Measurements from ENCODE around the gene ARHGAP4. TPM values are rescaled to one million over a fixed set of nuclear protein-coding genes. Genes with fewer than 3 reads are reported as not detected.

The ARHGAP4 gene
- 3.7 and 4.8 TPM in 2 replicates for total RNA-seq

DNA sequence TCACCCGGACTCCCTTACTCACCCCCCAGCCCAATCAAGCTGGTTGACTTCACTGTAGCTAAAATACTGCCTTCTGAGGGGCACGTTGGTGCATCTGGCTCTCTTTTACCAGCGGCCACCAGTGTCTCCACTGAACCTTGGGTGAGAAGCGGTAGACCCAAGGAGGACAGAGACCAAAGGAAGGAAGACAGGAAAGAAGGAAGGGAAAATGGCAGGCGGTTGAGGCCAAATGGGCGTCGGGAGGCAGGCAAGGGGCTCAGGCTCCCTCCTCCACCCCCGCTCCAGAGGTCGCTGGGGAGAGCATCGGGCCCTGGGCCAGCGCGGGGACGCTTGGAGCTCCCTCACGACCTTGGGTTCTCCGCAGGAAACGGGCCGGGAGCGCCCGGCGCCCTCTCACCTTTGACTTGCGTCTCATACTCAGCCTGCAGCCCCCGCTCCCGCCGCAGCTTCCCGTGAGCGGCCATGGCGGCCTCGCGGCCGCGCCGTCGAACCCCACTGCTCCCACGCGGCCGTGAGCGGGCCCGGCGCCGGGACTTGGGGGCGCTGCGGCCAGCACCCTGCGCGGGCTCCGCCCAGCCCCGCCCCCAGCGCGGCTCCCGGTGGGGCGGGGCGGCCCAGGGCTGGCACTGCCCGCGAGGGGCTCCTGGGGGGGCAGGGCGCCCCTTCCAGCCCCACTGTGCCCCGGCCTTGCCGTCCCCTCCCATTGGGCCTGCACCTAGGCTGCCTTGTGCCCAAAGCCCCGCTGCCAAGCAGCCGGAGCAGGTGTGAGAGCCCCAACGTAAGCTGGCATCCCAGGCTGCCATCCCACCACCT lies at the start of gene ARHGAP4:
Gene ARHGAP4 (minus strand): TSS at position 526 of the 813 bp plus-strand sequence. CDS start 62 bp downstream, at position 464.

GRCh38 chrX:153972368-153973126 lies 46.5 kb upstream of the ARHGAP4 start, which contains the start of gene TMEM187:
TMEM187 (plus strand) TSS chrX:153972754; CDS start chrX:153982063, 9,309 bp downstream.

DNA sequence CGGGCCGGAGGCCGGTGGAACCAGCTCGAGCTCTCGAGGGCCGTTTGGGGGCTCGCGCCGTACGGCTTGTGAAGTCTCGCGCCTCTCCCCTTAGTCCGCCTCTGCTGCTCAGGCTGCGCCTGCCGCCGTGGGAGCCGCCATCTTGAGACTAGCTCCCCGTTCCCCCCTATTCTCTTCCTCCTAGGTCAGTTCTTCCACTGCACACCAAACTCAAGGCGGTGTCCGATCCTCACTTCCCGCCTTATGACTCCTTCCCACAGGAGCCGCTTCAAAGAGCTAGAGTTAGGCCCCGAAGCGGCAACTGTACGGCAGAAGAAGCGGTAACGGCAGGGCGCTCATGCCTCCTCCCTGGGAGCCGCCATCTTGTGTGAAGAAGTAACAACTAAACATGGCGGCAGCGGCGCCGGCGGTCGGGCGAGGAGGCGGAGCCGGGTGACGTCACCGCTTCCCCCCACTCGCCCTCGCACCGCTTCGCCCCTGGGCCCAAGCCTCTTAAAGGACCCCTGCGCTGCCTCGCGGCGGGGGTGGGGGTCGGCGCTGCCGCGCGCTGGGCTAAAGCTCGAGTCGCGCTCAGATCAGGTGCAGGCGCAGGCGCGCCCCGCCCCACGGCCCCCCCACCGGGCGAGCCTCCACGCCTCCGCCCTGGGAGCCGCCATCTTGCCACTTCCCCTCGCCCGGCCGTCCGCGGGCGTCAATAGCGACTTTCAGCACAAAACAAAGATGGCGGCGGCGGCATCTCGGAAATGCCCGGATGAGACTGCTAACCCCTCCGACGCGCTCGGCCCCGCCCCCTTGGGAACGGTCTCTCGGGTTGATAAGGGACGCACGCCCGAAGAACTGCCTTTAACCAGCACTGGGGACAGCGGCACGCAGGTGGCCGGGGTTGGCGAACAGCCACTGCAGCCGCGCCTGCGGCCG lies 45.6 kb upstream of the ARHGAP4 start, which contains the start of gene HCFC1:
Gene HCFC1 (minus strand): TSS at position 369 of the 918 bp plus-strand sequence. CDS start 978 bp downstream, outside the sequence.

DNA sequence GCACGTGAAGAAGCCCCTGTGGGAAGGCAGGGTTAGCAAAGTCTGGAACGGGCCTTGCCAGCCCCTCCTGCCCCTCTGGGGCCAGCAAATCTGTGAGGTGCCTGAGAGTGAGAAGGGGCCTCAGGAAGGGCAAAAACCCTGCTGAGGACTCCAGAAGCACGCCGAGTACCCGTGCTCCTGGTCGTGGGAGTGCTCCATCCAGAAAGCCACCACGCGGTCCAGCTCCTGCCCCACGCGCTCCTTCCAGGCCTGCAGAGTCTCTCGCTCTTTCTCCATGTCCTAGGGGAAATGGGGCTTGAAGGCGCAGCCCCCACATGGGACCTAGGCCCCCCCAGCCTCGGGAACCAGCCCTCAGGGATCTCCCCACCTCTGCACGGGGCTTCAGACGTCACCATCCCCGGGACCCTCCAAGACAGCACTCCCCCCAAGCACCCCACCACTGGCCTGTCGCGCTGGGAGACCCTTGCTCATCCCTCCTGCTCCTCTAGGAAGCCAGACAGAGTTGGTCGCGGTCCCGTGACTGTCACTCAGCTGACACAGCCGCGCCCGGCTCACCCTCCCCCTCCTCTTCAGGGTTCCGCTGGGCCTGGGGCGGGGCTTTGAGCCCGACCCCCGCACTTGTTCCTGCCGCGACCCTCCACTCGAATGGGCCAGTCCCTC lies 18.2 kb upstream of the ARHGAP4 start, which contains the start of gene RENBP:
Gene RENBP (minus strand): TSS at position 504 of the 660 bp plus-strand sequence. CDS start 33 bp downstream, at position 471.

DNA sequence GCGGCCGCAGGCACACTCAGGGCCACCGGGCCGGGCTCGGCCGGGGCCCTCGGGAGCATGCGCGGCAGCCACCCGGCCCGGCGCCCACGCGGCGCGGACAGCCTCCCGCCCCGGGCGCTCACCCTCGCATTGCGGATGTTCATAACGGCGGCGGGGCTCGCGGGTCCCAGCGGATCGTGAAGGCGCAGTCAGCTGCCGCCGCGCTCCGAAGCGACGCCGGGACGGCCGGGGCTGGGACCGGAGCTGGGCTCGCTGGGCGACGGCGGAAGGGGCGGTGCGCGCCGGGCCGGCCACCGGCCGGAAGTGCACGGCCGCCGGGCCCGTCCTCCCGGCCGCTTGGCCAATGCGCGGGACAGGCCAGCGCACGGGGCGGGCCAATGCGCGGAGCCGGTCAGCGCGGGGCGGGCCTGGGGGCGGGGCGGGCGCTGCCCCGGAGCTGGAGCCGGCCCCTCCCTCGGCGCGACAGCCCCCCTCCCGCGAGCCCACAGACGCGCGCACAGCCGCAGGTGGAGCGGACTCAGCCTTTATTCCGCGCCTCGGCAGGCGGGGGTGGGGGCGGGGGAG lies 8.8 kb upstream of the ARHGAP4 start, which contains the start of gene NAA10:
Gene NAA10 (minus strand): TSS at position 276 of the 564 bp plus-strand sequence. CDS start 133 bp downstream, at position 143.

DNA sequence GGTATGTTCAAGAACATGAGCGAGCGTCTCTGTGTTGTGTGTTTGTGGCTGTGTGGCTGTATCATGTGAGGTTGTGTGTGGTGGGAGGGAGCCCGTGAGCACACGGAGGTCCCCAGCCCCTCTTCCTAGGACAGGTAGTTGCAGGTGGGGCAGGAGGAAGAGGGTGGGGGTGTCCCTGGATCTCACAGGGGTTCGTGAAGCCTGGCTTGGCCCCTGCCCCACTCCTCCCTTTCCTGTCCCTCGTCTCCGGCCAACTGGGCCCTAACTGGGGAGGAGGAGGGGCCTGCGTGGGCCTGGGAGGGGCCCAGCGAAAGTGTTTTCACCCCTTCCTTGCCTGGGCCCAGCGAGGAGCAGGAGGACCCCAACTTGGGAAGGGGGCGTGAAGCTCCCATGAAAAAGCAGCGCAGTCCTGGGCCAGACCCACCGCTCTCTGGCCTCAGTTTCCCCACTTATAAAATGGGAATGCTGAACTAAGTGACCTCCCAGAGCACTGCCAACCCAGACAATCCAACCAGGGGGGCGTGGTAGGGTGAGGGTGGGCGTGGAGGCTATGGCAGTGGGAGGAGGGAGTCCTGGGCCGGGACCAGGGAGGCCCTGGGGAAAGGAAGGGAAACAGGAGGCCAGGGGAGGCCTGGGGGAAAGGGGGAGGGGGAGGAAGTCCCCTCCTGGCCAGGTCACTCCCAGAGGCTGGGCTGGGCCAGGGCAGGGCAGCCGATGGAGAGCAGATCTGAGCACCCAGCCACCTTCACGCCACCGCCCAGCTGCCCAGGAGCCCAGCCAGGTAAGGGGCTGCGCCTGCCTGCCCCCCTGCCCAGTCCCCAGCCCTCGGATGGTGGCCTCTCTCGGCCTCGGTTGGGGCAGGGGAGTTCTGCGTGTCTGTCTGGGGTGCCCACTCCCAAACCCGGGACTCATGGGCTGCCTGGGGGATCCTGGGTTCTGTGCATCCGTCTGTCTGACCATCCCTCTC lies 21.8 kb downstream of the ARHGAP4 start, which contains the start of gene AVPR2:
Gene AVPR2 (plus strand): TSS at position 683 of the 967 bp plus-strand sequence. CDS start 473 bp downstream, outside the sequence.

DNA sequence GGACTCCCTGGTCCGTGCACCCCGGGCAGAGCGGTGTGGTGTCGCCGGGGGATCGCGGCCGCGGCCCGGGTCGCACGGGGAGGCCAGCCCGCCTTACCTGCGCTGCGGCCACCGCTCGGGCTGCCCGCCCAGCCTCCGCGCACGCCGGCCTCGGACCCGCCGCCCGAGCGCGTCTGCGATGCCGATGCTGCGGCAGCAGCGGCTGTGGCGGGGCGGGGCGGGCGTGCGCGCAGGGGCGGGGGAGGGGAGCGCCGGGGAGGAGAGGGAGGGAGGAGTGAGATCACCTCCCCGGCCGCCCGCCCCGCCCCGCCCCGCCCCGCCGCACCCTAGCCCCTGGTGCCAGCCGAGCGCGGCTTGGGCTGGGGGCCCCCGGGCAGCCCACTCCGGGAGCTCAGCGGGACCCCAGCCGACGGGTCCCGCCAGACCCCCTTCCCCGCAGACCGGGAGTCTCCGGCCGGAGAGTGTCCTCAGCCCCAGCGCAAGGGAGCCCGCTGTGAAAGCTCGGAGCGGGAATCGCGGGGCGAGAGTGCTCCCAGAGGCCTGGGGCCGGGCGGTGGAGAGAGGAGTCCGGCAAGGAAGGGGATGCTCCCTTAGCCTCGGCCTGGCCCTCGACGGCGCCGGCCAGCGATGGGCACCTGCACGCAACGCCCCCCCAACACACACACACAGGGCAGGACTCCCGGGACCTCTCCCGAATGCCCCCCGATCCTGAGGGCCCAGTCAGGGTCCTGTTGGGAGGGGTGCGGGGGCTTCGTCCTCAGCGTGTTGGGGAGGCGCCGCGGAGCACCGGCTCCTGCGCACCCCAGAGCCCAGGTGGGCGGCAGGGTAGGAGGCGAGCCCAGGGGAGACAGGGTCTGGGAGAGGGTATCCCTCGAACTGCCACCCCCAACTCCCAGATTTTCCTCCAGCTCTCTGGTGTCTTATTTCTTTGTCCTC lies 39.8 kb downstream of the ARHGAP4 start, which contains the start of gene L1CAM:
Gene L1CAM (minus strand): TSS at position 206 of the 936 bp plus-strand sequence. CDS start 10,337 bp downstream, outside the sequence.

Other genes starting within 250 kb of the ARHGAP4 start
- gene SLC6A8, start 238.3 kb downstream of the ARHGAP4 start, total RNA-seq, result 3.1 and 7.4 TPM in 2 replicates
- gene BCAP31, start 201.9 kb downstream of the ARHGAP4 start, total RNA-seq, result 362 and 467 TPM in 2 replicates
- gene ABCD1, start 201.4 kb downstream of the ARHGAP4 start, total RNA-seq, result 6.0 and 7.7 TPM in 2 replicates
- gene PLXNB3, start 162.0 kb downstream of the ARHGAP4 start, total RNA-seq, result 2.4 and 3.1 TPM in 2 replicates
- 0.43 and 1.3 TPM in 2 replicates for gene SRPK3, start 145.2 kb downstream of the ARHGAP4 start, total RNA-seq
- 34.8 and 39.1 TPM in 2 replicates for gene IDH3G, start 131.9 kb downstream of the ARHGAP4 start, total RNA-seq
- 133 and 187 TPM in 2 replicates for gene SSR4, start 131.6 kb downstream of the ARHGAP4 start, total RNA-seq
- 0.33 and 0.43 TPM in 2 replicates for gene PDZD4, start 95.7 kb downstream of the ARHGAP4 start, total RNA-seq
- 0.26 and 1.1 TPM in 2 replicates for gene L1CAM, start 40.1 kb downstream of the ARHGAP4 start, total RNA-seq
- gene AVPR2, start 21.6 kb downstream of the ARHGAP4 start, total RNA-seq, result 2.1 and 3.5 TPM in 2 replicates
- 37.6 and 48.4 TPM in 2 replicates for gene NAA10, start 8.8 kb upstream of the ARHGAP4 start, total RNA-seq
- gene RENBP, start 18.4 kb upstream of the ARHGAP4 start, total RNA-seq, result 29.9 and 44.2 TPM in 2 replicates
- gene HCFC1, start 45.6 kb upstream of the ARHGAP4 start, total RNA-seq, result 10.7 and 11.0 TPM in 2 replicates
- 6.4 TPM in 2 replicates for gene TMEM187, start 46.5 kb upstream of the ARHGAP4 start, total RNA-seq
- 40.0 and 54.2 TPM in 2 replicates for gene IRAK1, start 93.6 kb upstream of the ARHGAP4 start, total RNA-seq
- gene MECP2, start 171.5 kb upstream of the ARHGAP4 start, total RNA-seq, result 18.0 and 20.3 TPM in 2 replicates
- 0.43 TPM in 1 of 2 replicates, not detected in the other for gene OPN1LW, start 218.0 kb upstream of the ARHGAP4 start, total RNA-seq